ENCODE measurements around the gene PACRG. TPM values are rescaled to one million over a fixed set of nuclear protein-coding genes. Genes with fewer than 3 reads are reported as not detected.

PACRG gene
- total and polyA plus RNA-seq, 2 of the 8 experiments (the other 6 are each of a cell fraction or from before 2014, with no cell fraction given): 0.44 to 0.54 TPM

- no peak for DNase-seq (ENCODE audit: low read depth in 1 of 2, low spot score in 2 of 2)
- ChIA-PET CTCF (ENCODE audit: partially characterized antibody) (interaction anchor here (1.1 kb wide), 1 partner anchor 17 kb away, joined by 3 read pairs; no protein-coding TSS in a partner anchor), POLR2A (ENCODE audit: partially characterized antibody) (interaction anchor here (0.6 kb wide), 1 partner anchor 1352 kb away, joined by 4 read pairs; no protein-coding TSS in a partner anchor)
- WGBS, 2 experiments (ENCODE audit: extremely low coverage in 1 of 2, insufficient coverage in 1 of 2, insufficient read length in 1 of 2, insufficient replicate concordance in 2 of 2, low coverage in 1 of 2, low lambda C conversion rate in 2 of 2, missing lambda C conversion rate in 1 of 2): 84% methylated on average over 4 of the region's 4 CpGs; no CpG with 5 or more reads in 1 of the 2 experiments
- no peak overlapping the region for H2BK15ac ChIP-seq (ENCODE audit: low read length)
- no peak overlapping the region for H2BK120ac ChIP-seq (replicated peaks; ENCODE audit: low read depth, low read length)
- no peaks in the 10 kb centered on the region for H3K79me1 ChIP-seq (ENCODE audit: low read depth, low read length)
- no peak overlapping the region for H4K5ac ChIP-seq (ENCODE audit: insufficient read length, low read depth, low read length)
- no peaks in the 10 kb centered on the region for H3K79me2 ChIP-seq (ENCODE audit: control insufficient read depth in 1 of 2, insufficient read depth in 2 of 2, low read length in 2 of 2)
- H3K4me1 ChIP-seq (replicated peaks in 1 of 4; ENCODE audit: control insufficient read depth in 3 of 4, insufficient read depth in 4 of 4, low read length in 3 of 4): peaks cover 0 to 7% (median 3%) of the 10 kb centered on the region in 4 experiments; a peak in 6 of 7 replicates
- no peak overlapping the region for H4K91ac ChIP-seq (replicated peaks; ENCODE audit: insufficient read length, low read length)
- H3K27ac ChIP-seq (ENCODE audit: low read depth, low read length): no peak overlapping the region
- H3K56ac ChIP-seq (replicated peaks; ENCODE audit: insufficient read length, low read depth, low read length): no peak overlapping the region
- no peak overlapping the region for H2BK5ac ChIP-seq (ENCODE audit: low read depth, low read length)
- H3K23me2 ChIP-seq (ENCODE audit: low read depth, low read length): no peaks in the 10 kb centered on the region
- H2AK5ac ChIP-seq (ENCODE audit: low read depth, low read length): no peak overlapping the region
- no peak overlapping the region for H2AFZ ChIP-seq (ENCODE audit: low read length)
- H3K4me2 ChIP-seq (ENCODE audit: insufficient read depth in 1 of 2, low read depth in 2 of 2, low read length in 2 of 2): no peak overlapping the region
- no peaks in the 10 kb centered on the region for H4K20me1 ChIP-seq (replicated peaks in 1 of 2; ENCODE audit: control insufficient read depth in 1 of 2, insufficient read depth in 2 of 2, low read length in 2 of 2)
- no peaks in the 10 kb centered on the region for H3K9me3 ChIP-seq (ENCODE audit: insufficient read depth in 2 of 2, low read depth in 1 of 2, low read length in 1 of 2)
- H3K4me3 ChIP-seq (ENCODE audit: extremely low read depth in 1 of 4, insufficient read depth in 2 of 4, low read depth in 3 of 4, low read length in 4 of 4): no peak overlapping the region
- FAIRE-seq: no peak
- no peak overlapping the region for H2BK12ac ChIP-seq (ENCODE audit: low read depth, low read length)
- TF ChIP-seq, protein P1, sequence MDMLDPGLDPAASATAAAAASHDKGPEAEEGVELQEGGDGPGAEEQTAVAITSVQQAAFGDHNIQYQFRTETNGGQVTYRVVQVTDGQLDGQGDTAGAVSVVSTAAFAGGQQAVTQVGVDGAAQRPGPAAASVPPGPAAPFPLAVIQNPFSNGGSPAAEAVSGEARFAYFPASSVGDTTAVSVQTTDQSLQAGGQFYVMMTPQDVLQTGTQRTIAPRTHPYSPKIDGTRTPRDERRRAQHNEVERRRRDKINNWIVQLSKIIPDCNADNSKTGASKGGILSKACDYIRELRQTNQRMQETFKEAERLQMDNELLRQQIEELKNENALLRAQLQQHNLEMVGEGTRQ (IDR thresholded peaks at IDR 0.05; ENCODE audit: low read length): no peak
- TF ChIP-seq CTCF (IDR thresholded peaks at IDR 0.05; ENCODE audit: control extremely low read depth in 1 of 3, insufficient read depth in 1 of 3, low read depth in 1 of 3, low read length in 3 of 3): no peak
- TF ChIP-seq SRF (IDR thresholded peaks at IDR 0.05; ENCODE audit: low read depth, low read length): no peak
- TF ChIP-seq BRCA1 (IDR thresholded peaks at IDR 0.05; ENCODE audit: low read depth, low read length): no peak
- no peak for TF ChIP-seq SUZ12 (IDR thresholded peaks at IDR 0.05; ENCODE audit: low read length)
- TF ChIP-seq JUND (IDR thresholded peaks at IDR 0.05; ENCODE audit: low read length): no peak
- no peak for TF ChIP-seq RBBP5 (IDR thresholded peaks at IDR 0.05; ENCODE audit: borderline replicate concordance, low read depth, low read length)
- TF ChIP-seq GABPA (IDR thresholded peaks at IDR 0.05; ENCODE audit: borderline replicate concordance, insufficient read depth, low read length): no peak
- TF ChIP-seq KDM4A (IDR thresholded peaks at IDR 0.05; ENCODE audit: low read depth, low read length, severe bottlenecking): no peak
- no peak overlapping the region for H2BK20ac ChIP-seq (ENCODE audit: low read length)
- H3K9ac ChIP-seq (replicated peaks in 1 of 4; ENCODE audit: extremely low read depth in 1 of 4, low read depth in 3 of 4, low read length in 3 of 4): no peak overlapping the region
- H4K8ac ChIP-seq (ENCODE audit: extremely low read depth, insufficient read depth, low read length): no peak overlapping the region
- no peak overlapping the region for H3K18ac ChIP-seq (ENCODE audit: extremely low read depth, low read length)
- H3K27me3 ChIP-seq (replicated peaks in 1 of 4; ENCODE audit: control insufficient read depth in 3 of 4, extremely low read depth in 1 of 4, insufficient read depth in 3 of 4, low read length in 3 of 4): no peaks in the 10 kb centered on the region
- no peak overlapping the region for H3K23ac ChIP-seq (ENCODE audit: insufficient read length)
- no peak overlapping the region for H3K14ac ChIP-seq (ENCODE audit: insufficient read length)
- no peak overlapping the region for H3K4ac ChIP-seq (replicated peaks; ENCODE audit: insufficient read length, low read depth, low read length)
- no peaks in the 10 kb centered on the region for H3K36me3 ChIP-seq (ENCODE audit: control insufficient read depth in 2 of 4, insufficient read depth in 4 of 4, low read length in 3 of 4)
Observed at GRCh38 chr6:163248051-163248450, 520.3 kb downstream of the PACRG start.
